AG04449 (cell line): ENCODE measurements around the gene POMT1.

Experiments
- CTCF ChIA-PET: fragments of 350-600 bp; formaldehyde crosslinking; extraction: SDS; loops from one replicate; lab custom pipeline; 2021; ENCODE audit warnings: antibody characterized with exemption; lab: Yijun Ruan, JAX
- POLR2A ChIA-PET: fragments of 400-600, 350-600 bp; formaldehyde crosslinking; extraction: SDS; loops from one replicate; lab custom pipeline; 2020; ENCODE audit warnings: antibody characterized with exemption, inconsistent platforms; lab: Yijun Ruan, JAX
- DNase-seq: peaks from one replicate; pipeline ENCODE4 v3.0.0-alpha.2; 2010; ENCODE audit warnings: low read depth, low spot score
- H3K4me3 ChIP-seq: 2 replicates; pipeline ENCODE4 v1.5.1; 2011; ENCODE audit warnings: low read depth, mild to moderate bottlenecking, control low read depth, low read length
- CTCF ChIP-seq: IDR thresholded peaks from one replicate; pipeline ENCODE4 v1.5.1; 2011; ENCODE audit warnings: mild to moderate bottlenecking, moderate library complexity, low read length, control low read depth, inconsistent platforms; ENCODE audit not compliant: insufficient read depth; ENCODE audit errors: missing control alignments

POMT1 gene

DNA sequence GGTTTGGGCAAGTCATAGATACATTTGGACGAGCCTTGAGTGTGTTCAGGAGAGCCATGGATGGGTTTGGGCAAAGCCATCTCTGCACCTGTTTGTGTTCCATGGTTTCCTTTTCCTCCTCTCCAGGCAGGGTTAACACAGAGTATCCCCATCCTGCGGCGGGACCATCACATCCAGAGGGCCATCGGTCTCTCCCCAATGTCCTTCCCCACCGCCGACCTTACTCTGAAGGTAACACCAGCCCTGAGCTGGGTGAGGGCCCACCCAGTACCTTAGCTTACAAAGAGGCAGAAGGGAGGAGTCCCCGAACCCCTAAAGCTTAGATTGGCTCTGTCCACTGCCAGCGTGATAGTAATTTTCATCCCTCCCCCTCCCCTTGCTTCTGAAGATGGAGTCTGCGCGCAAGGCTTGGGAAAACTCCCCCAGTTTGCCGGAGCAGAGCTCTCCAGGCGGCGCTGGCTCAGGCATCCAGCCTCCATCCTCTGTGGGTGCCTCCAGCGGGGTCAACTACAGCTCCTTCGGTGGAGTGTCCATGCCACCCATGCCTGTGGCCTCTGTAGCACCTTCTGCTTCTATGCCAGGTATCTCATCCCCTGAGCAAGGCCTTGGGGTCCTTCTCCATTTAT lies 18.0 kb upstream of the POMT1 start:
- TF ChIP-seq CTCF, result no peak
- CTCF ChIA-PET, result interaction anchor here (12.9 kb wide), 1 partner anchor 135 kb away, joined by 119 read pairs; no protein-coding TSS in a partner anchor
- H3K4me3 ChIP-seq, result no peak overlapping the region
- no peak for DNase-seq
- POLR2A ChIA-PET, result no interaction called here

DNA sequence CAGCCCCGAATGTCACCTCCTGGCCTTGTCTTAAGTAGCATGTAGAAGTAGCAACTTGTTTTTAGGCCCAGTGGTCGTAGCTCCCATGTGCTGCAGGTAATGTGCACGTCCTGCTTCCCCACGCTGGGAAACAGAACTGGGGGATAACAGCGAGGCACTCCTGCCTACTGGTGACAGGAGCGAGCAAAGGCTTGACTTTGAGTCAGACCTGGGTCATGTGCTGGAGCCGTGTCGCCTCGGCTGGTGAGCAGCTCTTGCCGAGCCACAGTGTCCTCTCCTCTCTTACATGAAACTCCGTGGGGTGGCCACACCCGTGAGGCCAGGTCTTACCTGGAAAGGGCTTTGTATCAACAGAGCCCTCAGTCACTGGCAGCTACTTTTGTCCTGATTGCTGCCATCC lies 17.5 kb upstream of the POMT1 start:
- no peak overlapping the region for H3K4me3 ChIP-seq

DNA sequence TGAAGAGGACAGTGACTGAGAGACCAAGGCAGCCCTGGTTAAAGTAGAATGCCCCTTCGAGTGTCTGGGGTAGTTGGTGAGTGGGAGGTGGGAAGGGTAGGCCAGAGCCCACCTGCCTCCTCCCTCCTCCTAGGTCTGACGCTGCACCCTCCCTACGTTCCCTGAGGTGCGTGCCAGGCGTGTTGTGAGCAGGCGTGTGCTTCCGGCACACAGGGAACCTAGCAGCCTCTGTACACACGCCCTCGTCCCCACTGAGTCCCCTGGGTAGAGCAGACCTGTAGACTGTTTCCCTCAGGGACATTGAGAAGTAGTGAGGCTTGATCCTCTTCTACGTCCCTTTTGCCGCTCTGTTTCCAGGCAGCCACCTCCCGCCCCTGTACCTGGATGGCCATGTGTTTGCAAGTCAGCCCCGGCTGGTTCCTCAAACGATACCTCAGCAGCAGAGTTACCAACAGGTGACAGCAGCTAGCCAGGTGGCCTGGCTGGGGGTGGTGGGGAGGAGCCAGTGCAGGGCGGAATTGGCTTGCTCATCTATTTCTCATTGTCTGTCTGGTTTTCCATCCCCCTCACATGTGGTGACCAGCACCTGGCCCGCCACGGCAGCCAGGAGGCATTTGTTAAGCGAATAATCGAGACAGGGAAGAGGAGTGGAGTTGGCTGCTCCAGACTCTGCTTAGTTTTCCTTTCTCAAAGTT lies 16.8 kb upstream of the POMT1 start:
- CTCF ChIA-PET, result interaction anchor here (1.6 to 12.9 kb wide), 2 partner anchors 8 to 136 kb away, joined by 6 to 119 read pairs; no protein-coding TSS in a partner anchor
- TF ChIP-seq CTCF, result no peak
- POLR2A ChIA-PET, result no interaction called here
- H3K4me3 ChIP-seq, result no peak overlapping the region
- DNase-seq, result no peak

More for the DNA sequence above, 17.5 kb upstream of the POMT1 start:
- no peak for TF ChIP-seq CTCF
- CTCF ChIA-PET, result interaction anchor here (12.9 kb wide), 1 partner anchor 136 kb away, joined by 119 read pairs; no protein-coding TSS in a partner anchor
- DNase-seq, result no peak
- POLR2A ChIA-PET, result no interaction called here

GRCh38 chr9:131487001-131487400 lies 15.7 kb upstream of the POMT1 start:
- no peak overlapping the region for H3K4me3 ChIP-seq
- POLR2A ChIA-PET, result no interaction called here
- TF ChIP-seq CTCF, result no peak
- DNase-seq, result no peak
- CTCF ChIA-PET, result interaction anchor here (0.9 to 1.6 kb wide), 2 partner anchors 9 to 137 kb away, joined by 4 to 6 read pairs; no protein-coding TSS in a partner anchor

DNA sequence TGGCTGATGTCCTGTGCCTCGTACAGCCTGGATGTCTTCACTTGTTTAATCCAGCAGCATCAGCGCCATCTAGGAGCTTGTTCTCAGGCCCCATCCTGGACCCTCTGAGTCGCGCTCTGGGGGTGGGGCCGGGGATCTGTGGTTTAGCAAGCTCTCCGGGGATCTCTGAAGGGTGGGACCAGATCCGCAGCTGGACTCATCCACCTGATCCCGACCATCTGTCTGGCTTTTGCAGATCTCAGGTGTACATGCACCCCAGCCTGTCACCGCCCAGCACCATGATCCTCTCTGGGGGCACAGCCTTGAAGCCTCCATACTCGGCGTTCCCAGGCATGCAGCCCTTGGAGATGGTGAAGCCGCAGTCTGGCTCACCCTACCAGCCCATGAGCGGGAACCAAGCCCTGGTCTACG lies 15.1 kb upstream of the POMT1 start:
- POLR2A ChIA-PET, result no interaction called here
- no peak for TF ChIP-seq CTCF
- CTCF ChIA-PET, result interaction anchor here (0.7 to 1.6 kb wide), 3 partner anchors 10 to 138 kb away, joined by 3 to 6 read pairs (median 4); no protein-coding TSS in a partner anchor
- H3K4me3 ChIP-seq, result no peak overlapping the region
- no peak for DNase-seq

- ChIA-PET CTCF (interaction anchor here (1.3 to 1.9 kb wide), 3 partner anchors 9 to 141 kb away, joined by 3 to 7 read pairs (median 4); no protein-coding TSS in a partner anchor), POLR2A (interaction anchor here (0.6 kb wide), 1 partner anchor 27 kb away, joined by 3 read pairs; no protein-coding TSS in a partner anchor)
- DNase-seq, result no peak
- no peak overlapping the region for H3K4me3 ChIP-seq
- TF ChIP-seq CTCF, result no peak
Measured at GRCh38 chr9:131490514-131490913, 12.2 kb upstream of the POMT1 start.
